Thoracic aorta (tissue), 2 donors: ENCODE measurements around the gene FSTL1. TPM values are rescaled to one million over a fixed set of nuclear protein-coding genes. Genes with fewer than 3 reads are reported as not detected.

Experiments
- ATAC-seq: fragments of 150-250 bp; one replicate; pipeline ENCODE4 v1.8.0; 2017; ENCODE audit warnings: low read depth; ENCODE audit not compliant: insufficient number of reproducible peaks, low FRiP score
- DNase-seq: peaks from one replicate; pipeline ENCODE4 v3.0.0-alpha.2; 2020; ENCODE audit warnings: low spot score
- H3K27ac ChIP-seq, 2 donors: fragments of 200-600 bp; sonication (generic); 1 replicate in 1 of 2; 2 replicates in 1 of 2; pipeline ENCODE4 v1.5.1; 2016; ENCODE audit warnings: mild to moderate bottlenecking in 2 of 2, moderate library complexity in 2 of 2
- H3K27me3 ChIP-seq: fragments of 200-600 bp; sonication (generic); replicated peaks from 2 replicates; pipeline ENCODE4 v1.6.0; 2016; ENCODE audit warnings: mild to moderate bottlenecking; ENCODE audit not compliant: insufficient read depth
- H3K36me3 ChIP-seq: fragments of 200-600 bp; sonication (generic); one replicate; pipeline ENCODE4 v1.5.1; 2016
- H3K4me1 ChIP-seq, 2 donors: fragments of 200-600 bp; sonication (generic); 1 replicate in 1 of 2; 2 replicates in 1 of 2; pipeline versions ENCODE4 v1.5.1 to v1.6.0; 2016; ENCODE audit warnings: low read depth in 2 of 2, mild to moderate bottlenecking in 1 of 2; ENCODE audit not compliant: control insufficient read depth in 1 of 2
- H3K4me3 ChIP-seq: fragments of 200-600 bp; sonication (generic); 2 replicates; pipeline ENCODE4 v1.5.1; 2016; ENCODE audit warnings: mild to moderate bottlenecking
- H3K9me3 ChIP-seq: fragments of 200-600 bp; sonication (generic); 2 replicates; pipeline ENCODE4 v1.5.1; 2016
- CTCF ChIP-seq: fragments of 200-600 bp; sonication (generic); IDR thresholded peaks from one replicate; pipeline ENCODE4 v1.5.1; 2019; ENCODE audit warnings: antibody characterized with exemption
- total RNA-seq, 2 donors: library from RNA; depleted of rRNA; stranded (reverse); fragments of >200 nt; gene quantifications; one replicate each; pipeline versions ENCODE4 v1.1.0 to v1.2.3, GENCODE V29; 2016

Gene FSTL1
- total RNA-seq, 2 donors from 2014 or later = 601 to 687 TPM

- ATAC-seq (no peak), DNase-seq (no peak)
- no peak for TF ChIP-seq CTCF
- Histone ChIP-seq H3K4me3 (peak overlapping the region; percentile 83), H3K9me3 (no peaks in the 10 kb centered on the region), H3K4me1 (peaks cover 47 to 75% of the 10 kb centered on the region in 2 donors), H3K27ac (peak overlapping the region; percentile 50 to 92), H3K27me3 (no peaks in the 10 kb centered on the region), H3K36me3 (no peaks in the 10 kb centered on the region)
Measured at GRCh38 chr3:120446891-120447668, 3.7 kb downstream of the FSTL1 start.

DNA sequence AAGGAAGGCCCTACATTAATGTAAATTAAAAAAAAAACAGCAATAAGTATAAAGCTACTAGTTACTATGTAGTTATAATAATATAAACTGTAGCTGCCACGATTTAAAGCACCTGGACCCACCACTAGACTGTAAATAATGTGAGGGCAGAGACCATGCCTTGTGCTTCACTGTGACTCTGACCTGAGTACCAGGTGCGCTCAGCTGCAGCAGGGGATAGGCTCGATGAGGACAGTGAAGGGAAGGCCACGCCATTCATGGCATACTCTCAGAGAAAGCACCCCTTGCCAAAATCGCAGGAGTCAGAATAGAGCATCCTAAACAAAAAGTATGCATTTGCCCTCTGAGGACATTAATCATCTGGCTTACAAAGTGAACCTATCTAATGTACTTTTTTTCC, 5.1 kb downstream of the FSTL1 start:
- ATAC-seq = no peak
- no peak for TF ChIP-seq CTCF
- Histone ChIP-seq H3K4me1 (peaks cover 53 to 83% of the 10 kb centered on the region in 2 donors), H3K9me3 (no peaks in the 10 kb centered on the region), H3K27me3 (no peaks in the 10 kb centered on the region), H3K27ac (peak overlapping the region; percentile 50 to 92), H3K36me3 (no peaks in the 10 kb centered on the region), H3K4me3 (peak overlapping the region; percentile 16)
- no peak for DNase-seq

GRCh38 chr3:120443626-120444123, 7.1 kb downstream of the FSTL1 start:
- no peak overlapping the region for H3K4me3 ChIP-seq
- ATAC-seq = no peak
- peaks cover 69 to 99% of the 10 kb centered on the region in 2 donors for H3K4me1 ChIP-seq
- no peak for DNase-seq
- H3K27ac ChIP-seq = peak overlapping the region; percentile 22 to 39
- TF ChIP-seq CTCF = no peak
- no peaks in the 10 kb centered on the region for H3K9me3 ChIP-seq
- no peaks in the 10 kb centered on the region for H3K36me3 ChIP-seq
- no peaks in the 10 kb centered on the region for H3K27me3 ChIP-seq

- peak; percentile 11 for TF ChIP-seq CTCF
- no peaks in the 10 kb centered on the region for H3K27me3 ChIP-seq
- H3K27ac ChIP-seq = peak overlapping the region in 1 of 2 donors; percentile 39
- H3K9me3 ChIP-seq = no peaks in the 10 kb centered on the region
- ATAC-seq (no peak), DNase-seq (no peak)
- no peaks in the 10 kb centered on the region for H3K36me3 ChIP-seq
- peaks cover 69 to 99% of the 10 kb centered on the region in 2 donors for H3K4me1 ChIP-seq
- H3K4me3 ChIP-seq = no peak overlapping the region
Measured at GRCh38 chr3:120442975-120443517, 7.7 kb downstream of the FSTL1 start.

- H3K4me3 ChIP-seq = no peak overlapping the region
- no peaks in the 10 kb centered on the region for H3K9me3 ChIP-seq
- DNase-seq (no peak), ATAC-seq (no peak)
- no peaks in the 10 kb centered on the region for H3K36me3 ChIP-seq
- H3K4me1 ChIP-seq = peaks cover 64 to 99% of the 10 kb centered on the region in 2 donors
- H3K27ac ChIP-seq = peak overlapping the region; percentile 67 to 88
- H3K27me3 ChIP-seq = no peaks in the 10 kb centered on the region
- TF ChIP-seq CTCF = no peak
Measured at GRCh38 chr3:120441776-120442175, 9.0 kb downstream of the FSTL1 start.
